Peyer's patch (tissue), 4 donors: ENCODE data around the gene DACH1. TPM values are rescaled to one million over a fixed set of nuclear protein-coding genes. Genes with fewer than 3 reads are reported as not detected.
"Not testable (repeated sequence)": the region's sequence is repeated elsewhere in the genome, so short reads cannot be mapped to it uniquely, and the experiment has no call there.

ENCODE experiments used
- DNase-seq, 3 donors: peaks; one replicate each; pipeline ENCODE4 v3.0.0-alpha.2; 2017 to 2019
- H3K27ac ChIP-seq, 4 donors: fragments of 200-600 bp; sonication (generic); one replicate each; pipeline ENCODE4 v1.5.1; 2016 to 2019
- H3K27me3 ChIP-seq, 2 donors: fragments of 200-600 bp; sonication (generic); one replicate each; pipeline ENCODE4 v1.5.1; 2019
- H3K36me3 ChIP-seq, 3 donors: fragments of 200-600 bp; sonication (generic); one replicate each; pipeline ENCODE4 v1.5.1; 2016 to 2019
- H3K4me1 ChIP-seq, 4 donors: fragments of 200-600 bp; sonication (generic); one replicate each; pipeline ENCODE4 v1.5.1; 2016 to 2019
- H3K4me3 ChIP-seq, 4 donors: fragments of 200-600 bp; sonication (generic); 1 replicate in 3 of 4; 2 replicates in 1 of 4; pipeline ENCODE4 v1.5.1; 2016 to 2019; ENCODE audit warnings: mild to moderate bottlenecking in 1 of 4
- H3K9me3 ChIP-seq, 4 donors: fragments of 200-600 bp; sonication (generic); one replicate each; pipeline ENCODE4 v1.5.1; 2016 to 2019; ENCODE audit warnings: mild to moderate bottlenecking in 1 of 4
- CTCF ChIP-seq, 6 experiments: fragments of 450-650 bp in 4 of 6; fragments of 200-600 bp in 2 of 6; sonication (generic) in 1 of 6; IDR thresholded peaks; one replicate each; pipeline ENCODE4 v1.5.1; 2017 to 2019; ENCODE audit warnings: antibody characterized with exemption in 6 of 6, mild to moderate bottlenecking in 3 of 6, moderate library complexity in 1 of 6
- POLR2A ChIP-seq, 2 donors: fragments of 450-650 bp; IDR thresholded peaks; one replicate each; pipeline ENCODE4 v1.5.1; 2017; ENCODE audit warnings: antibody characterized with exemption in 2 of 2, mild to moderate bottlenecking in 2 of 2, moderate library complexity in 2 of 2
- total RNA-seq, 4 donors: library from RNA; depleted of rRNA; stranded (reverse); fragments of >200 nt; gene quantifications; one replicate each; pipeline ENCODE4 v1.1.0, GENCODE V29; 2016

The DACH1 gene
- 10 to 100 TPM; 15.2 to 63.5 (median 24.4) TPM for total RNA-seq

- Histone ChIP-seq H3K9me3 (peaks cover 0 to 5% (median 0%) of the 10 kb centered on the region in 4 donors), H3K36me3 (no peaks in the 10 kb centered on the region), H3K4me1 (no peaks in the 10 kb centered on the region), H3K27me3 (no peaks in the 10 kb centered on the region), H3K27ac (peak within 1 kb of the TSS; percentile 65 to 92 (median 82)), H3K4me3 (peak within 1 kb of the TSS; percentile 45 to 94 (median 70))
- TF ChIP-seq CTCF (IDR thresholded peaks at IDR 0.05) (no peak), POLR2A (IDR thresholded peaks at IDR 0.05) (peak; percentile 43 to 74)
- peak in 2 of 3 donors; percentile 79 to 81 for DNase-seq
Measured at GRCh38 chr13:71867131-71867814, at the start of gene DACH1. DACH1 (minus strand) TSS chr13:71867204.

DNA sequence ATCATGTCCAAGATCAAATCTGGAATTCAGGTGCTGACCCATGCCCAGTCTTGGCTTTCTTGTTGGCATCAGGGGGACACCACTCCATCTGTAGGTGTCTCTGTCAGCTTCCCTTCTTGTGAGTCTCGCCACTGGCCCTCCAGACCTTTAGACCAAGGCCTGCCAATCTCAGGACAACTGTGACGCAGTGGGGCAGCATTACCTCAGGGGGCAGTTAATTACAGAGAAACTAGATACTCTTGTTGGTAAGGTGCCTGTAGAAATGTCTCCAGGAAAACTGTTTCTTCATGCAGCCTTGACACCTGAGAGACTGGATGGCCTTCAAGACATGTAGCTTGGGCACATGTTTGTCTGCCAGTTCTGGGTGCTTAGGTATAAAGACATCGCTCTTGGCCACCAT is 46.7 kb upstream of the DACH1 start:
- Histone ChIP-seq H3K9me3 (no peaks in the 10 kb centered on the region), H3K4me1 (no peaks in the 10 kb centered on the region), H3K27me3 (no peaks in the 10 kb centered on the region), H3K36me3 (no peaks in the 10 kb centered on the region), H3K27ac (no peak overlapping the region), H3K4me3 (no peak overlapping the region)
- no peak for DNase-seq
- TF ChIP-seq POLR2A (IDR thresholded peaks at IDR 0.05) (no peak), CTCF (IDR thresholded peaks at IDR 0.05) (no peak)

- no peak overlapping the region for H3K4me3 ChIP-seq
- no peak for TF ChIP-seq CTCF (IDR thresholded peaks at IDR 0.05)
- TF ChIP-seq POLR2A (IDR thresholded peaks at IDR 0.05) = no peak
- no peak overlapping the region for H3K27ac ChIP-seq
- H3K4me1 ChIP-seq = no peaks in the 10 kb centered on the region
- no peaks in the 10 kb centered on the region for H3K36me3 ChIP-seq
- DNase-seq = no peak
- H3K9me3 ChIP-seq = no peaks in the 10 kb centered on the region
- H3K27me3 ChIP-seq = no peaks in the 10 kb centered on the region
Measured at GRCh38 chr13:71912524-71912923, 45.5 kb upstream of the DACH1 start.

DNA sequence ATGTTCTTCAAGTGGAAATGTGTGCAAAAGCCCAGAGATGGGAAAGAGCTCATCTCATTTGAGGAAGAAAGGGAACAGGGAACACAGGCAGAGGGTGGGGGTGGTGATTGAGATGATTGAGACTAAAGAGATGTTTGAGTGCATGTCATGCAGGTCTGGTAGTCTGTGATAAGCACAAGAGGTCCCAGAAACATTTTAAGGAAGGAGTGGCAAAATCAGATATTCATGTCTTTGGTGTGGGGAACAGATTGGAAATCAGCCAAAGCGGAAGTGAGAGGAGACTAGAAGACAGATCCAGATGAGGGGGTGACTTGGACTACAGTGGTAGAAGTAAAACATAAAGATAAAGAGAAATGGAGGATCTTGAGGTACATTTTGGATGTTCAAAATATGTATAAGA is 39.4 kb upstream of the DACH1 start:
- DNase-seq = no peak
- H3K4me1 ChIP-seq = no peaks in the 10 kb centered on the region
- no peaks in the 10 kb centered on the region for H3K27me3 ChIP-seq
- no peaks in the 10 kb centered on the region for H3K36me3 ChIP-seq
- no peaks in the 10 kb centered on the region for H3K9me3 ChIP-seq
- TF ChIP-seq CTCF (IDR thresholded peaks at IDR 0.05) (no peak), POLR2A (IDR thresholded peaks at IDR 0.05) (no peak)
- no peak overlapping the region for H3K27ac ChIP-seq
- H3K4me3 ChIP-seq = no peak overlapping the region

DNA sequence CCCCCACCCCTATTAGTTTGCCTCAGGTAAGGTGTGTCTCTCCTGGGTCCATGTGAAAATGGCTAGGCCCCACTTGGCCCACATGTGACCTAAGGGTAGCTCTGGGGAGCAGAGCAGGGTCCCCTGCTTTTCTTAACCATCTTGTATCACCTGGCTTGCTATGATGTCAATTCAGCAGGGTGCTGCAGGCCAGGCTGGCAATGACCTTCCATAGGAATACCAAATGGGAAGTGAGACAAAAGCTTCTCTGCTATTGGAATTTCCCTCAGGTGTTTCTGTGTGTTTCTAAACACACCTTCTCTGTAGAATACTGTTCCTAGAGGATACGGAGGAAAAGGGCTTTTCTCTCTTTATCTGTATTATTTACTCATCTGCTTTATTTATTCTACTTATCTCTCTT is 35.7 kb upstream of the DACH1 start:
- Histone ChIP-seq H3K4me1 (no peaks in the 10 kb centered on the region), H3K4me3 (no peak overlapping the region), H3K36me3 (no peaks in the 10 kb centered on the region), H3K27me3 (no peaks in the 10 kb centered on the region), H3K9me3 (no peaks in the 10 kb centered on the region), H3K27ac (no peak overlapping the region)
- DNase-seq = no peak
- no peak for TF ChIP-seq CTCF (IDR thresholded peaks at IDR 0.05)
- TF ChIP-seq POLR2A (IDR thresholded peaks at IDR 0.05) = no peak

GRCh38 chr13:71893506-71893905 is 26.5 kb upstream of the DACH1 start:
- H3K9me3 ChIP-seq, H3K27me3 ChIP-seq, H3K4me3 ChIP-seq, DNase-seq, H3K27ac ChIP-seq, H3K4me1 ChIP-seq, H3K36me3 ChIP-seq: not testable (repeated sequence)
